HEK293T (cell line): ENCODE measurements around the gene GJA4.

ENCODE experiments used
- ELF4 ChIP-seq: fragments of 450-650 bp; IDR thresholded peaks from 2 replicates; pipeline ENCODE4 v1.6.1; 2017; ENCODE audit warnings: antibody characterized with exemption
- NFRKB ChIP-seq: fragments of 450-650 bp; IDR thresholded peaks from 2 replicates; pipeline ENCODE4 v1.6.1; 2016; ENCODE audit warnings: mild to moderate bottlenecking, moderate library complexity
- PKNOX1 ChIP-seq: fragments of 450-650 bp; IDR thresholded peaks from 2 replicates; pipeline ENCODE4 v1.6.1; 2016
- SUZ12 ChIP-seq: fragments of 450-650 bp; IDR thresholded peaks from 2 replicates; pipeline ENCODE4 v1.6.1; 2016; ENCODE audit warnings: mild to moderate bottlenecking
- TARDBP ChIP-seq: fragments of 450-650 bp; IDR thresholded peaks from 2 replicates; pipeline ENCODE4 v1.6.1; 2016
- ZNF384 ChIP-seq: fragments of 450-650 bp; IDR thresholded peaks from 2 replicates; pipeline ENCODE4 v1.6.1; 2016

GRCh38 chr1:34768856-34769255, 23.9 kb upstream of the GJA4 start:
- TF ChIP-seq PKNOX1 (no peak), SUZ12 (no peak), TARDBP (no peak), NFRKB (no peak), ZNF384 (no peak), ELF4 (no peak)
